Testis (tissue), 3 donors: ENCODE results near the gene MT1M. TPM values are rescaled to one million over a fixed set of nuclear protein-coding genes. Genes with fewer than 3 reads are reported as not detected.

Experiments used
- DNase-seq: peaks from one replicate; pipeline ENCODE4 v3.0.0-alpha.2; 2019
- H3K27ac ChIP-seq, 2 donors: fragments of 200-600 bp; sonication (generic); one replicate each; pipeline ENCODE4 v1.5.1; 2019
- H3K27me3 ChIP-seq: fragments of 200-600 bp; sonication (generic); one replicate; pipeline ENCODE4 v1.5.1; 2019
- H3K36me3 ChIP-seq: fragments of 200-600 bp; sonication (generic); one replicate; pipeline ENCODE4 v1.5.1; 2017; ENCODE audit warnings: low read depth; ENCODE audit errors: missing control alignments
- H3K4me1 ChIP-seq: fragments of 200-600 bp; sonication (generic); one replicate; pipeline ENCODE4 v1.5.1; 2019
- H3K4me3 ChIP-seq, 2 donors: fragments of 200-600 bp; sonication (generic); one replicate each; pipeline ENCODE4 v1.5.1; 2017 to 2019
- H3K9me3 ChIP-seq: fragments of 200-600 bp; sonication (generic); one replicate; pipeline ENCODE4 v1.5.1; 2017
- CTCF ChIP-seq, 3 experiments: fragments of 450-650 bp in 2 of 3; fragments of 200-600 bp in 1 of 3; sonication (generic) in 1 of 3; IDR thresholded peaks; one replicate each; pipeline ENCODE4 v1.5.1; 2016 to 2019; ENCODE audit warnings: antibody characterized with exemption in 3 of 3, mild to moderate bottlenecking in 2 of 3, moderate library complexity in 1 of 3
- POLR2A ChIP-seq: fragments of 450-650 bp; IDR thresholded peaks from one replicate; pipeline ENCODE4 v1.6.1; 2017; ENCODE audit warnings: antibody characterized with exemption, mild to moderate bottlenecking, moderate library complexity
- WGBS, 2 donors: methylation state at CpG; one replicate each; pipeline ENCODE4 v1.1.5; 2018; 5-methylcytosine and 5-hydroxymethylcytosine counted together
- intact Hi-C: fragments of 100-400 bp; cut with DNase I; formaldehyde crosslinking; loops from one replicate; pipeline ENCODE4 v1.15.1; 2023; ENCODE audit warnings: low total_unique reads
- polyA plus RNA-seq: library from polyadenylated mRNA; stranded (reverse); fragments of 350-450 nt; fragmentation: Illumina TruSeq; extraction: RNeasy Lipid Tissue Mini Kit (QIAGEN cat#74804); gene quantifications from one replicate; pipeline ENCODE4 v1.2.3, GENCODE V29; 2014; ENCODE audit warnings: low read depth, low replicate concordance; ENCODE audit not compliant: insufficient read depth
- total RNA-seq, 2 donors: library from RNA; depleted of rRNA; stranded (reverse); fragments of >200 nt; gene quantifications; one replicate each; pipeline ENCODE4 v1.2.3, GENCODE V29; 2016

The MT1M gene
- total and polyA plus RNA-seq, 3 donors from 2014 or later = 2.2 to 3.7 (median 2.6) TPM

DNA sequence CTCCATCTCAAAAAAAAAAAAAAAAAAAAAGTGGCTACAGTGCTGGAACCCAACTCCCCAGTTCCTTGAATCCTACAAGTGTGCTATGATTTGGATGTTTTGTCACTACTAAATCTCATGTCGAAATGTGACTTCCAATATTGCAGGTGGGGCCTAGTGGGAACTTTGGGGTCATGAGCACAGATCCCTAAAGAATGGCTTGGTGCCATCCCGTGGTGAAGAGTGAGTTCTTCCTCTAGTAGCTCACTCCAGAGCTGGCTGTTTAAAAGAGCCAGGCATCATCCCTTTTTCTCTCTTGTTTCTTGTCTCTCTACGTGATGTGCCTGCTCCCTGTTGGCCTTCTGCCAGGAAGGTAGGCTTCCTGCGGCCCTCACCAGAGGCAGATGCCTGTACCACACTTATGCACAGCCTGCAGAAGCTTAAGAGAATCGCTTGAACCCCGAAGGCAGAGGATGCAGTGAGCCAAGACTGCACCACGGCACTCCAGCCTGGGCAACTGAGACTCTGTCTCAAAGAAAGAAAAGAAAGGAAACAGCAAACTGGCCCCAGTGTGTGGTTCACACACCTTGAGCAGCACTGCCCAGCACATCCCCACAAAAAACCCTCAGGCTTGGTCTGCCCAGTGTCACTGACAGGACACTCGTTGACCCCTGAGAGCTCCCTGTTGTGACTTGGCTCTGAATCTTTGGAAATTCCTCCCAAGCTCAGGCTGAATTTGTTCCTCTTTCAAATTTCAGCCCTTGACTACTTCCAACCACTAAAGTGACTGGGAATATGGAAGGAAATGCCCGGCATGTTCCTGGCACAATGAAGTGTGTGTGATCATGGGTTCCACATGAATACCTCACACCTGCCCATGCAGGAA lies 3.7 kb upstream of the MT1M start:
- no peaks in the 10 kb centered on the region for H3K36me3 ChIP-seq
- H3K27me3 ChIP-seq = no peaks in the 10 kb centered on the region
- TF ChIP-seq CTCF (IDR thresholded peaks at IDR 0.05) (no peak), POLR2A (no peak)
- DNase-seq = no peak
- intact Hi-C loops = no loop called here
- WGBS, 2 donors = 69 to 72% methylated on average over 9 of the region's 9 CpGs
- H3K27ac ChIP-seq = no peak overlapping the region
- no peak overlapping the region for H3K4me3 ChIP-seq
- H3K9me3 ChIP-seq = no peaks in the 10 kb centered on the region
- H3K4me1 ChIP-seq = peaks cover 8% of the 10 kb centered on the region

DNA sequence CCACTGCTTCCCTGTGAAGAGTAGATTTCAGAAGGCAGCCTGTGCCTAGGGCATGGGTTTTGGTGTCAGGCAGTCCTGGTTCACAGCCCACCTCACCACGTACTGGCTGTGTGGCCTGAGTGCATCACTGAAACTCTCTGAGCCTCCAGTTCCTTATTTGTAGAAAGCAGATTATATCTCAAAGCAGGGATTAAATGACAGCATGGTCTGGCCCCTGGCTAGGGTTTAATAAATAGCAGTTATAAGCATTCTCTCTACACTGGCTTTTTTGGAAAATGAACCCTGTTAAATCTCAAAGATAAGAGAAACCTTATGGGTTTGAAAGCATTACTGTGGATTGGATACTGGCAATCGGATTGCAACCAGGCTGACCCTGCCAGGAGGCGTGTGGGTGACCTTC lies 2.9 kb upstream of the MT1M start:
- Histone ChIP-seq H3K36me3 (no peaks in the 10 kb centered on the region), H3K27me3 (no peaks in the 10 kb centered on the region), H3K27ac (no peak overlapping the region), H3K9me3 (no peaks in the 10 kb centered on the region), H3K4me3 (no peak overlapping the region), H3K4me1 (peaks cover 8% of the 10 kb centered on the region)
- WGBS, 2 donors = 86 to 91% methylated on average over 2 to 3 of the region's 3 CpGs
- no peak for DNase-seq
- no peak for TF ChIP-seq POLR2A
- TF ChIP-seq CTCF (IDR thresholded peaks at IDR 0.05) = no peak
- intact Hi-C loops = no loop called here

DNA sequence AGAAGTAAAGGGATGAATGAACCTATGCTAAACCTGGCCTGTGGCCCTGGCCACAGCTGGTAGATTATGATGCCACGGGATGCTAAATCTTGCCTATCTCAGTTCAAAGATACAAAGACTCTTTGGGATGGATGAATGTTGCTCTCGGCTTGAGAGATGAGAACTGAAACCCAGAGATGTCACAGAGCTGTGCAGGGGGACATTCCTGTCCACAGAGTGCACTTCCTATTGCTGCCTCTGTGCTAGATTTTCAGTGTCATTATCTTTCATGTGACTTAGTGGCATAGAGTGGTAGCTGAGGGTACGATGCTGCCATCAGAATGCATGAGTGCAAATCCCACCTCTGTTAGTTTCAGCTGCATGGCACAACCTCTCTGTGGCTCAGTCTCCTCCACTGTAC lies 2.3 kb upstream of the MT1M start:
- TF ChIP-seq CTCF (IDR thresholded peaks at IDR 0.05) = no peak
- TF ChIP-seq POLR2A = no peak
- no peak overlapping the region for H3K27ac ChIP-seq
- H3K4me3 ChIP-seq = no peak overlapping the region
- intact Hi-C loops = no loop called here
- peaks cover 8% of the 10 kb centered on the region for H3K4me1 ChIP-seq
- DNase-seq = no peak
- H3K36me3 ChIP-seq = no peaks in the 10 kb centered on the region
- 83 to 87% methylated on average over 3 of the region's 3 CpGs for WGBS, 2 donors
- no peaks in the 10 kb centered on the region for H3K27me3 ChIP-seq
- H3K9me3 ChIP-seq = no peaks in the 10 kb centered on the region

GRCh38 chr16:56631197-56631596 lies 1.3 kb upstream of the MT1M start:
- TF ChIP-seq POLR2A (no peak), CTCF (IDR thresholded peaks at IDR 0.05) (no peak)
- intact Hi-C loops = no loop called here
- no peak overlapping the region for H3K27ac ChIP-seq
- H3K27me3 ChIP-seq = no peaks in the 10 kb centered on the region
- no peak overlapping the region for H3K4me3 ChIP-seq
- H3K36me3 ChIP-seq = no peaks in the 10 kb centered on the region
- 80 to 84% methylated on average over 7 to 10 of the region's 10 CpGs for WGBS, 2 donors
- DNase-seq = no peak
- peaks cover 8% of the 10 kb centered on the region for H3K4me1 ChIP-seq
- H3K9me3 ChIP-seq = no peaks in the 10 kb centered on the region

GRCh38 chr16:56631832-56632155 lies 665 bp upstream of the MT1M start:
- intact Hi-C loops = no loop called here
- TF ChIP-seq POLR2A (no peak), CTCF (IDR thresholded peaks at IDR 0.05) (no peak)
- H3K27ac ChIP-seq = peak overlapping the region in 1 of 2 donors; percentile 69
- no peaks in the 10 kb centered on the region for H3K36me3 ChIP-seq
- no peaks in the 10 kb centered on the region for H3K27me3 ChIP-seq
- peak overlapping the region; percentile 40 to 57 for H3K4me3 ChIP-seq
- 24 to 50% methylated on average over 4 to 14 of the region's 14 CpGs for WGBS, 2 donors
- no peak for DNase-seq
- H3K9me3 ChIP-seq = no peaks in the 10 kb centered on the region
- peaks cover 8% of the 10 kb centered on the region for H3K4me1 ChIP-seq
